GM21786 (cell line): Measurements from ENCODE around the gene ADCY1.

Source experiments
- ATAC-seq: cut with Tn5 transposase; IDR thresholded peaks from one replicate; pipeline ENCODE4 v1.9.1; 2021; ENCODE audit not compliant: unreplicated experiment

Gene ADCY1

DNA sequence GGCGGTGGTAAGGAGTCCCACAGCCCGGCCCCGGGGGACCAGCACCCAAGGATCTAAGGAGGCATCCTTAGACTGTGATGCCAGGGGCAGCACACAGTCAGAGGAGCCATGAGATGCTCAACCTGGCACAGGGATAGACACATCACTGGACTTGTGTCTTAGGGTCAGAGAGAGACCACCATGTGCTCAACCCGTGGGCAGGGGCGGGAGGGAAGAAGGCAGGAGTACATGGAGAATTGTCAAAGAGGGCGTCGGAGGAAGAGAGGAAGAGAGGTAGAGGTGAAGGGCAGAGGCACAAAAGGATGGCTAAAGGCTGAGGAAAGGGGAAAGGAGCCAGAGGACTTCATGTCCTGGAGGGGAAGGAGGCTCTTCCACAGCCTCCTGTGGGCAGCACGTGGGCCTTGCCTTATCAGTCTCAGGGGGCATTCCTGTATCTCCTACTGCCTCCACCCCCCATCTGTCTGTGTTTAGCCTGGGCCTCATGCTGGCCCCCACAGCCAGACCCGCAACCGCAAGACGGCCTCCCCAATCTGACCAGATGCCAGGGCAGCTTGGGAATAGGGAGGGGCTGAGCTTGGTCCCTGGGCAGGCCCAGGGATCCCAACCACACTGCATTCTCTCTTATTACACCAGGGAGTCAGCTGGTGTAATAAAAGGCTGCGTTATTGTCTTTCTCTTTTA lies 2.2 kb downstream of the ADCY1 start:
- no peak for ATAC-seq

DNA sequence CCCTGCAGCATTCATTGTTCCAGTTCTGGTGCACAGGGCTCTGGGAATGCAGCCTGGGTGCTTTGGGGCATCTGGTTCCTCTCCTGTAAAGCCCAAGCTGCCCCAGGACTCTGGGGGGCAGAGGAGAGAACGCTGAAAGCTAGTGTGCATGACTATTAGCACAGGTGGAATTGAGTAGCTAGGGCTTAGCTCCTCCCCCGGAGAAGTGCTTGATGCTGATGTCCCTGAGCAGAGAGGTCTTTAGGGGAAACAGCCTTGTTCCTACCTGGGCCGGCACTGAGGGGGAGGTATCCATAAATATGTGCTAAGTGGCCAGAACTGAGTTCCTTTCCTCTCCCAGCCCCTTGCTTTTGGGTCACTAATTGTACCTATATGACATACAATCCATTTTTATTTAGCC lies 3.9 kb downstream of the ADCY1 start:
- no peak for ATAC-seq

DNA sequence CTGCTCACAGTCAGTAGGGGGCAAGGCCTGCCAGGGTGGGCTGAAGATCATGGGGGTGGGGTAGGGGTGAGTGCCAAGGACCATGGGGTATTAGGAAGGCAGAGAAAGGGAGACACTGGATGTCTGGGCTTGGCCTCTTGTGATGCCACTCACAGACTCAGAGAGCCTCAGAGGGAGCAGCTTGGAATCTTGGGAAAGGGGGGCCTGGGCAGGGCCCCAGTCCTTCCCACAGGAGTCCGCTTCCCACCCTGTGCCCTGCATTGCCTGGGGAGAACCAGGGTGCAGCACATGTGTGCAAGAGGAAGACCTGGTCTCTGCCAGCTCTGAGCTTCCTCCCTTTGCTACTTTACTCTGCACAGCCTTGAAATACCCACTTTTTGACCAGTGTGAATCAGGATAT lies 4.3 kb downstream of the ADCY1 start:
- ATAC-seq, result no peak

GRCh38 chr7:45579391-45579801 lies 5.2 kb downstream of the ADCY1 start:
- no peak for ATAC-seq

- no peak for ATAC-seq
Observed at GRCh38 chr7:45580053-45580872, 6.1 kb downstream of the ADCY1 start.

DNA sequence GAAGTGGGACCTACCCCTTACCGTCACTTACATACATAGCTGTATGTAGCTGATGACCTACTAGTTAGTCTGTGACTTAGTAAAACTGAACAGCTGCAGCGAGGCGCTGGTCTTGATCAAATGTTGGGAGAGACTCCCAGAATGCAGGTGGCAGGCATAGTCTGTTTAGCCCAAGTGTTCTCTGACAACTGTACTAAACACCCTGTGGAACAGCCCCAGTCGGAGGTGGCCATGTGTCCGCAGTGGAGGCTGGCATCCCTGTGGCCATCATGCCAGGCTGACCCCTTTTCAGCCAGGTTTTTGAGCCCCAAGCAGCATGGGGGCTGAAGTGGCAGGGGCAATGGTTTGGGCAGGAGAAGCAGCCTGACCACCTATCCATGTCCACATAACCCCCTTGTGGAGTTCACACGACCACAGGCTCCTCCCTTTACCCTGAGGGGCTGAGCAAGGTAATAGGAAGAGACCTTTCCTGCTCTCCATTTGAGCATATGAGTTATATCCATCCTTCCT lies 7.2 kb downstream of the ADCY1 start:
- no peak for ATAC-seq

DNA sequence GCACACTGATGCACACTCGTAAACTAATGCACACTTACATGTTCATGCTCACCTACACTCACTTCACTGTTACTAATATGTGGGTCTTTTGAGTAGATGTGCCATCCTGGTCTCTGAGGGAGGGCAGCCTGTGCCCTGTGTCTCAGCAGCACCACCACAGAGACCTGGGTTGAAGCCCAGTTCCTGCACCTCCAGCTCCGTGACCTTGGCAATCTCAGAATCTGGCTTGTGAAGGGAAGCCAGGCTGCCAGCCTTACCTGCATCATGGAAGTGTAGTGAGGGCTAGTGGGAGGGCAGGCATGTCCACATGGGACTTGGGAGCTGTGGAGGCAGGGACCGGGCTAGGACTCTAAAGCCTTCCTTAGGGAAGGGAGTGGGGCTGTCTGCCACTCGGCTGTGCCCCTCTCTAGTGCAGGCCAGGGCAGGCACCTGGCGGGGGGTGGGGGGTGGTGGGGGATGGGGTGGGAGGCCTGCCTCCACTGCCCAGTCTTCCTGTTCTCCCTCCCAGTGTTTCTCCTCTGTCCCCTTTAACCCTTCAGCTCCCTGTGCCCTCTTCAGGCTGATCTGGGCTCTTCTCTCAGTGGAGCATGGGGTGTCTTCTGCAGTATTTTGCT lies 8.1 kb downstream of the ADCY1 start:
- no peak for ATAC-seq

- ATAC-seq, result no peak
Observed at GRCh38 chr7:45582868-45583277, 8.7 kb downstream of the ADCY1 start.

DNA sequence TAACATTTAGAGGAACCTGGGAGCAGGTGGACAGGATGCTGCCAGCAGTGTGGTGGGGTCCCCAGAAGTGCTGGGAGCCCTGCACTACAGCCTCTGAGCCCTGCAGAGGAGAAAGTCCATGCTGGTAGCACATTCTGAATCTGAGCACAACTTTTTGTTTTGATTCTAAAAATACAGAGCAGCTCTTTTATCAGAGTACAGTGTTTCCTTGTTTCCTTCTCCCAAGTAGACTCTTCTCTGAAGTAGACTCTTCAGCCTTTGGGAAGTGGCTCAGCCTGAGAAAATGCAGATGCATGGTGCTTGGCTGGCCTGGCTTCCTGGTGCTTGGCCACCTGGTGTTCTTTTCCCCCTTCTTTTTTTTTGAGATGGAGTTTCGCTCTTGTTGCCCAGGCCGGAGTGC lies 9.1 kb downstream of the ADCY1 start:
- ATAC-seq, result no peak

GRCh38 chr7:45584261-45585210 lies 10.4 kb downstream of the ADCY1 start:
- ATAC-seq, result no peak

DNA sequence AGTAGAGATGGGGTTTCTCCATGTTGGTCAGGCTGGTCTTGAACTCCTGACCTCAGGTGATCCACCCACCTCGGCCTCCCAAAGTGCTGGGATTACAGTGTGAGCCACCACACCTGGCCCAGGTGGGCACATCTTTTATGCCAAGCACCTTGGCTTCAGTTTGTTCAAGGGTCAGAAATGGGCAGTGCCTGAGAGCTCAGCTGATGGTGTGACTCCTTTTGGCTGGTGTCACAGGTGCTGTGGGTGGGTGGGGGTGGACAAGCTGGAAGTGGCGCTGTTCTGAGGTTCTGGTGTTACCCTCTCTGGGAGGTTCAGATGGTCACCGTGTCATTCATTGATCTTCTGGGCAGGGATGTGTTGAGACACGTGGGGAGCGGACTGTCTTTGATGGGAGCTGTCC lies 11.5 kb downstream of the ADCY1 start:
- ATAC-seq, result no peak

GRCh38 chr7:45586542-45587520 lies 12.7 kb downstream of the ADCY1 start:
- ATAC-seq, result no peak

- no peak for ATAC-seq
Observed at GRCh38 chr7:45588466-45588865, 14.3 kb downstream of the ADCY1 start.

GRCh38 chr7:45589061-45589460 lies 14.9 kb downstream of the ADCY1 start:
- no peak for ATAC-seq

DNA sequence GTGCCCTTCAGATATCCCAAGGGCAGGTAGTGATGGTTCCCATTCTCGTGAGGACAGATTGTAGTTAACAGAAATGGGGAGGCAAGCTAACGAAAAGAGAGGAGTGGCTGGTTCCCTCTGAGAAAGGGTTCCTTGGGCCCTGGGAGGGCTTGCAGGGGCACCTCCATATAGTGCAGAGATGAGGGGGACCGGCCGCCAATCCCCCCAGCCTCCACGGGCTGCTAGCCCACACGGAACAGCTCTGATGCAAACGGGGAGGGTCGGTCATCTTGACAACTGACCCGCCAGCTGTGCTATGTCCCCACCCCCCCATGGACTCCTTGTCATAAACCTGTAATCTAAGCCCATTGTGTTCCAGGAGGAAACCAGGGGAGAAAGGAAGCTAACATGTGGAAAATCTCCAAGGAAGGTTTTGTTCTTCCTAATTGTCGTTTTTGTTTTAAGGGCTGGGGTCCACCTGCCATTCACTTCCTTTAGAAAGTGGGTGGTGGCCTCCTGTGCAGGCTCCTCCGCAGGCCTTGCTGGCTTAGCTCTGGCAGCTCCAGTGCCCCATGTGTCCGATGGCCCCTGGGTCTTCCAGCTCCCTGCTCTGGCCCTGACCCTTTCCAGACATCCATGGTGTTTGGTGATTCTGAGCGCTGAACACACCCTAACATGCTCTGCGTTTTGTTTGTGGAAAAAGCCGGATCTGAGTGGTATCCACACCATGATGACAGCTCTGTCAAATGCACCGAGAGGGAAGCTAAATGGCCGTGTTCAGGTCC lies 15.9 kb downstream of the ADCY1 start:
- ATAC-seq, result no peak

DNA sequence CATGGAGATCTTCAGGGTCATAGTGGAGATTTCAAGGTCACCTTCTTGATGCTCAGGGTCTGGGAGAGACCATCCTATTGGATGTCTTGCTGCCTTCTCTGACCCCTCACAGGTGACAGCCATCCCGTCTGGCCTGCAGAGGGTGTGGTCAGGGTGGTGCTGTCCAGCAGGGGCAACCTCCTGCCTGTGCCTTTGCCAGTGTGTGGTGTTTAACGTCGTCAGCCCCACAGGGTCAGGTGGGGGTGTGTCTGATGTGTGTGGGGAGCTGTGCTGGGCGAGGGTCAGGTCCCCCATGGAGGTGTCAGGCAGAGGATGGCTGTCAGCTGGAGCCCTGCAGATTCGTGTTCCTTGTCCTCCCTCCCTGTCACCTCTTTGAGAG lies 16.5 kb downstream of the ADCY1 start:
- ATAC-seq, result no peak

- no peak for ATAC-seq
Observed at GRCh38 chr7:45591101-45591906, 17.1 kb downstream of the ADCY1 start.
